Kidney capillary endothelial cell (primary cell): Measurements from ENCODE around the gene ERMAP.
"Not testable (repeated sequence)": the region's sequence is repeated elsewhere in the genome, so short reads cannot be mapped to it uniquely, and the experiment has no call there.

ENCODE experiments used
- DNase-seq: peaks from one replicate; pipeline ENCODE4 v3.0.0-alpha.2; 2018; ENCODE audit warnings: low spot score

Gene ERMAP

GRCh38 chr1:42845193-42845592 is 28.3 kb downstream of the ERMAP start:
- no peak for DNase-seq

- no peak for DNase-seq
Observed at GRCh38 chr1:42845866-42846256, 28.9 kb downstream of the ERMAP start.

DNA sequence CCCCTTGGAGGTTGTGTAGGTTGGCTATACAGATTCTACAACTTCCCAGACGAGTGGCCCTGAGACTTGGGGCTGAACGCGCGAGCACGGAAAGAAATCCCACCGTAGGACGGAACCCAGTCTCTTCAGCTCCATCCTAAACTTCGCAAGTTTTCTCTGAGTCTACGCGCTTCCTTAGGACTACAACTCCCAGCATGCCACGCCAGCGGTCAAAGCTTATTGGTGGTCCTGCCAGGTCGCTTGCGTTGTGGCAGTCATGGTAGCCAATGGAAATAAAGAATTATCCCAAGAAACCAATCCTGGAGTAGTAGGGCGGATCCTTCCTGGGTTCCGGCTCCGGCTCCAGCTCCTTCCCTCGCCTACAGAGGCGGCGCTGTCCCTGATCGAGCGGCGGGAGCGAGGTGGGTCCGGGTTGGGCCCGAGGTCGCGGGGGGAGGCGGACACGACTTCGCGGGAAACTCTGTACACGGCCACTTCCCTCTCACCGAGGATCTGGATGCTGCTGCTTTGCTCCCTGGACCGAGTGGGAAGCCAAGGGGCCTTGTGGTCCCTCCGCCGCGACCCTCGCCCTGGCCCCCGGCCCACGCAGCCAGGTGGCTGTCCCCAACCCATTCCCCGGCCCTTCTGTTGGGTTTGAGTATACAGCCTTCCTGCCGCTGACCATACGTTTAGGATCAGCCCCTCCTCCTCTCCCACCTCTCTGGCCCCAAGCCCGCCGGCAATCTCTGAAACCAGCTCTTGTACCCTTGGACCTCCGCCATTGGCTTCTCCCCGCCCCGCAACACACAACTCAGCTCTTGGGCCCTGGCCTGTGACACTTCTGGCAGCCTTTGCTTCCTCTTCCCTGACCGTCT is 29.6 kb downstream of the ERMAP start, which contains the start of gene ZNF691:
Gene ZNF691 (plus strand): TSS at position 357 of the 854 bp plus-strand sequence. CDS start 3,046 bp downstream, outside the sequence.
- DNase-seq: peak; percentile 93

DNA sequence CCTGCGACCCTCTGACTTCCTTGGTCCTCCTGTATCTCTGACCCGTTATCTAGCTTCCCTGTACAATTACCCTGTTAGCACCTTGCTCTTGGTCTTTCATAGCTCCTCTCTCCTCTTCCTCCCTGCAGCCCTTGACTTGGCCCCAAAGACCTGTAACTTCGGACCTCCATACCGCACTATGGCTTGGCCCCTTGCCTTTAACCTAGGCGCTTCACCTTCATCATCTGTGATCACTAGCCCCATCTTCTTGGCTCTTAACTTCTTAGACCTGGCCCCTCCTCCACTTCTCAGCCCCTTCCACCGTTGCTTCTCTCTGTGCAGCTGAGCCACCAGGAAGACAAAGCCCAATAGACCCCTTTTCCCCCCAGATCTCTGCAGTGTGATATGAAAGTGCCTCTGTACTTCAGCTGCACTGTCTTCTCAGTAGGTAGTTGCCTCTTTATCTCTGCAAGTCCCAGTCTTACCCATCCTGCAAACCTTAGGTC is 30.2 kb downstream of the ERMAP start:
- no peak for DNase-seq

GRCh38 chr1:42847721-42848460 is 31.0 kb downstream of the ERMAP start:
- DNase-seq: no peak

GRCh38 chr1:42848823-42849537 is 32.1 kb downstream of the ERMAP start:
- DNase-seq: no peak

DNA sequence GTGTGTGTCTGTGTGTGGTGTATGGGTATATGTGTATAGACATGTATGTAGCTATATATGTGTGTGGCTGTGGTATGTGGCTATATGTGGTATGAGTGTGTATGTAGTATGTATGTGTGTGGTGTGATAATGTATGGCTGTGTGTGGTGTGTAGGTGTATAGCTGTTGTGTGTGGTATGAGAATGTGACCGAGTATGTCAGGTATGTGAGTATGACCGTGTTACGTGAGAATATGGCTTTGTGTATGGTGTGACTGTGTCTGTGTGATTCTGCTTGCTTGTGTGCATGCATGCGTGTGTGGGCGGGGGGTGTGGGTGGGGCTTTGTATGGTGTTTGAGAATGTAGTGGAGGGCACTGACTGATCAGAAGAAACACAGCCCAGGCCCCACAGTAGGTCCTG is 33.0 kb downstream of the ERMAP start:
- no peak for DNase-seq

GRCh38 chr1:42851420-42851819 is 34.5 kb downstream of the ERMAP start:
- DNase-seq: no peak

- DNase-seq: no peak
Observed at GRCh38 chr1:42851960-42852607, 35.2 kb downstream of the ERMAP start.

- DNase-seq: no peak
Observed at GRCh38 chr1:42852608-42852980, 35.7 kb downstream of the ERMAP start.

DNA sequence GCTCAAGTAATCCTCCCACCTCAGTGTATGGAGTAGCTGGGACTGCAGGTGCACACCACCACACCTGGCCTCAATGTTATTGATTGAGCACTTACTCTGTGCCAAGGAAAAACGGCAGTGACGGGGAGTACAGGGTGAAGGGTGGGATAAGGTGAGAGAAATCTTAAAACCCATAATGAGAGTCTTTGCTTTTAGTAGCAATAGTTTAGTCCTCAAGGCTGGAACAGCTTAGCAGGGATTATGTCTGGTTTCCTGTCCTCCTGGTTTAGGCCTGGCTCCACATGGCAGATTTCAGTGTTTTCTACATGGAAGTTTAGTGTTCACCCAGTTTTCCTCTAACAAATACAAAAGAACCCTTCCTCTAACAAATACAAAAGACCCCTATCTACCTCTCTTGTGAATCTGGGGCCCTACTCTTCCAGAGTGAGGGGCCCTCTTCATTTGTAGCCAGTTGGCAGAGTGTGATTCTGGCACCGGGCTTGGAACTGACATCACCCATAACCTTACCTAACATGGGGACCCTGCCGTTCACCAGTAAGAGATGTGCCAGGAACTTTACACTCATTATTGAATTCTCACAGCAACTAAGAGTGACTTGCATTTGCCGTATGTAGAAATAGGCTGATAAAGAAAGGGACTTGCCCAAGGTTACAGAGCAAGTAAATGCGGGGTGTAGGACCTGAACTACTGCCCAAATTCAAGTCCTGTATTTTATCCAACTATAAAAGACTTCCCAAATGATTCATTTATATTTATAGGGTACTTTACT is 36.4 kb downstream of the ERMAP start:
- DNase-seq: no peak

DNA sequence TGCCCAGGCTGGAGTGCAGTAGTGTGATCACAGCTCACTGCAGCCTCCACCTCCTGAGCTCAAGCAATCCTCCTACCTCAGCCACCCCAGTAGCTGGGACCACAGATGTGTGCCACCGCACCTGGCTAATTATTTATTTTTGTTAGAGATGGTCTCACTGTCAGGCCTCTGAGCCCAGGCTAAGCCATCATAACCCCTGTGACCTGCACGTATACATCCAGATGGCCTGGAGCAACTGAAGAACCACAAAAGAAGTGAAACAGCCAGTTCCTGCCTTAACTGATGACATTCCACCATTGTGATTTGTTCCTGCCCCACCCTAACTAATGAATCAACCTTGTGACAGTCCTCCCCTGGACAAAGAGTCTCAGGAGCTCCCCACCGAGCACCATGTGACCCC is 39.6 kb downstream of the ERMAP start:
- not testable (repeated sequence) for DNase-seq

GRCh38 chr1:42859366-42859765 is 42.4 kb downstream of the ERMAP start:
- not testable (repeated sequence) for DNase-seq

GRCh38 chr1:42860339-42861013 is 43.6 kb downstream of the ERMAP start:
- no peak for DNase-seq

DNA sequence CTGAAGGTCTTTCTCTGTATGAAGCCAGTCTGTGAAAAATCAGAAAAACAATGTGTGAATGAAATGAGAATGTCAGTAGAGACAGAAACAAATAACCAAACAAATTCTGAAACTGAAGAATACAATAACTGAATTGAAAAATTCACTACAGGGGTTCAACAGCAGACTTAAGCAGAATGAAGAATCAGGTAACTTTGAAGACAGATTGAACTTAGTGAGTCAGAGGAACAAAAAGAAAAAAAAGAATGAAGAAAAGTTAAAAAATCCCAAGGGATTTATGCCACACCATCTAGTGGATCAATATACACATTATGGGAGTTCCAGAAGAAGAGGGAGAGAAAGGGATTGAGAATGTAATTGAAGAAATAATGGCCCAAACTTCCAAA is 44.1 kb downstream of the ERMAP start:
- no peak for DNase-seq

- no peak for DNase-seq
Observed at GRCh38 chr1:42866549-42866948, 49.6 kb downstream of the ERMAP start.

DNA sequence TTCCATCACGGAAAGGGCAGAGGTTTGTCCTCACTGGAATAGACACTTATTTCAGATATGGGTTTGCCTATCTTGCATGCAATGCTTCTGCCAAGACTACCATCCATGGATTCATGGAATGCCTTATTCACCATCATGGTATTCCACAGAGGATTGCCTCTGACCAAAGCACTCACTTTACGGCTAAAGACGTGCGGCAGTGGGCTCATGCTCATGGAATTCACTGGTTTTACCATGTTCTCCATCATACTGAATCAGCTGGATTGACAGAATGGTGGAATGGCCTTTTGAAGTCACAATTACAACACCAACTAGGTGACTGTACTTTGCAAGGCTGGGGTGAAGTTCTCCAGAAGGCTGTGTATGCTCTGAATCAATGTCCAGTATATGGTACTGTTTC is 51.5 kb downstream of the ERMAP start:
- not testable (repeated sequence) for DNase-seq

GRCh38 chr1:42869254-42869653 is 52.3 kb downstream of the ERMAP start:
- DNase-seq: not testable (repeated sequence)

DNA sequence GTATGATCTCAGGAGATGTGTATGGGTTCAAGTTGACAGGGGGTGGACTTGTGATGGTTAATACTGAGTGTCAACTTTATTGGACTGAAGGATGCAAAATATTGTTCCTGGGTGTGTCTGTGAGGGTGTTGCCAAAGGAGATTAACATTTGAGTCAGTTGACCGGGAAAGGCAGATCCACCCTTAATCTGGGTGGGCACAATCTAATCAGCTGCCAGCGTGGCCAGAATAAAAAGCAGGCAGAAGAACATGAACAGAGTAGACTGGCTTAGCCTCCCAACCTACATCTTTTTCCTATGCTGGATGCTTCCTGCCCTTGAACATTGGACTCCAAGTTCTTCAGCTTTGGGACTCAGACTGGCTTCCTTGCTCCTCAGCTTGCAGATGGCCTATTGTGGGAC is 52.8 kb downstream of the ERMAP start:
- DNase-seq: not testable (repeated sequence)

DNA sequence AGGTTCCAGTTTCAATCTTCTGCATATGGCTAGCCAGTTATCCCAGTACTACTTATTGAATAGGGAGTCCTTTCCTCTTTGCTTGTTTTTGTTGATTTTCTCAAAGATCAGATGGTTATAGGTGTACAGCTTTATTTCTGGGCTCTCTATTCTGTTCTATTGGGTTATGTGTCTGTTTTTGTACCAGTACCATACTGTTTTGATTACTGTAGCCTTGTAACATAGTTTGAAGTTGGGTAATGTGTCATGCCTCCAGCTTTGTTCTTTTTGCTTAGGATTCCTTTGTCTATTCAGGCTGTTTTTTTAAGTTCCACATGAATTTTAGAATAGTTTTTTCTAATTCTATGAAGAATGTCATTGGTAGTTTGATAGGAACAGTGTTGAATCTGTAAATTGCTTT is 56.2 kb downstream of the ERMAP start:
- DNase-seq: not testable (repeated sequence)

- DNase-seq: no peak
Observed at GRCh38 chr1:42873670-42874069, 56.7 kb downstream of the ERMAP start.
